BJ (cell line): ENCODE data around the gene LYPD3. TPM values are rescaled to one million over a fixed set of nuclear protein-coding genes. Genes with fewer than 3 reads are reported as not detected.

Experiments used
- CTCF ChIA-PET: fragments of 350-600 bp; formaldehyde crosslinking; extraction: SDS; loops from one replicate; lab custom pipeline; 2021; ENCODE audit warnings: antibody characterized with exemption, inconsistent platforms; lab: Yijun Ruan, JAX
- POLR2A ChIA-PET: fragments of 300-600 bp; sonication (Branson Sonifier 250); formaldehyde crosslinking; extraction: SDS; loops from one replicate; lab custom pipeline; 2021; ENCODE audit warnings: antibody characterized with exemption; lab: Charles Lee
- DNase-seq: peaks from one replicate; pipeline ENCODE4 v3.0.0-alpha.2; 2011; ENCODE audit warnings: low read depth
- H3K27me3 ChIP-seq: 2 replicates; pipeline ENCODE4 v1.6.0; 2011; ENCODE audit warnings: low read length; ENCODE audit not compliant: control insufficient read depth, insufficient read depth
- H3K36me3 ChIP-seq: 2 replicates; pipeline ENCODE4 v1.5.1; 2011; ENCODE audit warnings: low read length; ENCODE audit not compliant: control insufficient read depth, insufficient read depth
- H3K4me3 ChIP-seq: 2 replicates; pipeline ENCODE4 v1.5.1; 2011; ENCODE audit warnings: low read depth, mild to moderate bottlenecking, control low read depth, low read length
- CTCF ChIP-seq: IDR thresholded peaks from 2 replicates; pipeline ENCODE4 v1.5.1; 2011; ENCODE audit warnings: low read depth, mild to moderate bottlenecking, control low read depth, inconsistent platforms, low read length, moderate library complexity; ENCODE audit not compliant: insufficient read depth
- polyA plus RNA-seq: library from polyadenylated mRNA; depleted of rRNA; stranded (reverse); fragments of >200 nt; gene quantifications from 2 replicates; pipeline ENCODE4 v1.2.3, GENCODE V29; 2011

Gene LYPD3
- polyA plus RNA-seq, 1 experiment: 0.70 TPM

GRCh38 chr19:43482193-43482592 is 16.8 kb upstream of the LYPD3 start:
- ChIA-PET POLR2A (no interaction called here), CTCF (interaction anchor here (1.1 to 2.4 kb wide), 2 partner anchors 35 to 37 kb away, joined by 3 to 6 read pairs; no protein-coding TSS in a partner anchor)
- DNase-seq: no peak
- TF ChIP-seq CTCF: no peak
- no peak overlapping the region for H3K4me3 ChIP-seq
- no peaks in the 10 kb centered on the region for H3K27me3 ChIP-seq
- peaks cover 3% of the 10 kb centered on the region; the same call in 1 of the 2 replicates for H3K36me3 ChIP-seq

- DNase-seq: no peak
- no peak for TF ChIP-seq CTCF
- Histone ChIP-seq H3K27me3 (no peaks in the 10 kb centered on the region), H3K4me3 (no peak overlapping the region), H3K36me3 (peaks cover 2% of the 10 kb centered on the region; the same call in 1 of the 2 replicates)
- ChIA-PET POLR2A (no interaction called here), CTCF (no interaction called here)
These were observed 16.3 kb upstream of the LYPD3 start for GRCh38 chr19:43481701-43482100.

- ChIA-PET POLR2A (no interaction called here), CTCF (interaction anchor here (0.9 to 1.1 kb wide), 2 partner anchors 12 to 34 kb away, joined by 3 read pairs; no protein-coding TSS in a partner anchor)
- DNase-seq: no peak
- no peak overlapping the region for H3K4me3 ChIP-seq
- no peaks in the 10 kb centered on the region for H3K27me3 ChIP-seq
- 0 out of 2 replicates have a peak, but pooled peaks cover 1% of the 10 kb centered on the region for H3K36me3 ChIP-seq
- TF ChIP-seq CTCF: no peak
These were observed 15.2 kb upstream of the LYPD3 start for GRCh38 chr19:43480574-43480973.

- CTCF ChIA-PET: interaction anchor here (0.9 to 1.1 kb wide), 2 partner anchors 11 to 33 kb away, joined by 3 read pairs; no protein-coding TSS in a partner anchor
- Histone ChIP-seq H3K27me3 (no peaks in the 10 kb centered on the region), H3K36me3 (0 out of 2 replicates have a peak, but pooled peaks cover 1% of the 10 kb centered on the region), H3K4me3 (no peak overlapping the region)
- DNase-seq: no peak
- POLR2A ChIA-PET: no interaction called here
- no peak for TF ChIP-seq CTCF
These were observed 14.7 kb upstream of the LYPD3 start for GRCh38 chr19:43479961-43480561.

- POLR2A ChIA-PET: no interaction called here
- H3K27me3 ChIP-seq: no peaks in the 10 kb centered on the region
- H3K36me3 ChIP-seq: 0 out of 2 replicates have a peak, but pooled peaks cover 1% of the 10 kb centered on the region
- no peak overlapping the region for H3K4me3 ChIP-seq
- TF ChIP-seq CTCF: no peak
- CTCF ChIA-PET: interaction anchor here (1.1 kb wide), 1 partner anchor 31 kb away, joined by 3 read pairs; no protein-coding TSS in a partner anchor
- no peak for DNase-seq
These were observed 13.8 kb upstream of the LYPD3 start for GRCh38 chr19:43479226-43479625.
